Ovary (tissue), 3 donors: ENCODE data around the gene TUNAR.

Experiments used
- EP300 ChIP-seq: sonication (generic); formaldehyde crosslinking; IDR thresholded peaks from one replicate; pipeline ENCODE4 v1.6.1; 2017; ENCODE audit warnings: antibody characterized with exemption
- POLR2A ChIP-seq: fragments of 450-650 bp; IDR thresholded peaks from one replicate; pipeline ENCODE4 v1.6.1; 2017; ENCODE audit warnings: antibody characterized with exemption, mild to moderate bottlenecking, moderate library complexity
- TF ChIP-seq, protein P1 (sequence below), 3 donors: fragments of 450-650 bp in 2 of 3; fragments of 200-600 bp in 1 of 3; IDR thresholded peaks; one replicate each; pipeline versions ENCODE4 v1.5.1 to v1.8.0; 2016 to 2022; ENCODE audit warnings: antibody characterized with exemption in 3 of 3, mild to moderate bottlenecking in 1 of 3
- donor health status: DM: no; HTN: no; CAD: no.

DNA sequence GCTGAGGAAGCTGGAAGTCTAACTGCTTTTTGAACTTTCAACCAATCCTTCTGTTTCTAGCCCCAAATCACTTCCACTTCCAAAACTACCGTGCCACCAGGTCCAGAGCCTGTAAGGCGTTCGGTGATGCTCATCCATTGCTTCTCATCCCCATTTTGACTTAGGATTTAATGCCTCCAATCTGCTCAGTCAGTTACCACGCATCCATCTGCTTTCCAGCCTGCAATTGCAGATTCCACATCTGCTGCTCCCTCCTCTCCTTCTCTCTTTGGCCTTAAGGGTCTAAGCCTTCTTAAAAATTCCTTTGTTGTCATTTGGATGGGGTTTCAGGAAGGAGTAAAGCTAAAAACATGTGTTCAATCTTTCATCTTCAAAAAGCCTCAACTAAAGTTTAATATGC is 74.7 kb downstream of the TUNAR start:
- no peak for TF ChIP-seq POLR2A
- TF ChIP-seq, protein P1, sequence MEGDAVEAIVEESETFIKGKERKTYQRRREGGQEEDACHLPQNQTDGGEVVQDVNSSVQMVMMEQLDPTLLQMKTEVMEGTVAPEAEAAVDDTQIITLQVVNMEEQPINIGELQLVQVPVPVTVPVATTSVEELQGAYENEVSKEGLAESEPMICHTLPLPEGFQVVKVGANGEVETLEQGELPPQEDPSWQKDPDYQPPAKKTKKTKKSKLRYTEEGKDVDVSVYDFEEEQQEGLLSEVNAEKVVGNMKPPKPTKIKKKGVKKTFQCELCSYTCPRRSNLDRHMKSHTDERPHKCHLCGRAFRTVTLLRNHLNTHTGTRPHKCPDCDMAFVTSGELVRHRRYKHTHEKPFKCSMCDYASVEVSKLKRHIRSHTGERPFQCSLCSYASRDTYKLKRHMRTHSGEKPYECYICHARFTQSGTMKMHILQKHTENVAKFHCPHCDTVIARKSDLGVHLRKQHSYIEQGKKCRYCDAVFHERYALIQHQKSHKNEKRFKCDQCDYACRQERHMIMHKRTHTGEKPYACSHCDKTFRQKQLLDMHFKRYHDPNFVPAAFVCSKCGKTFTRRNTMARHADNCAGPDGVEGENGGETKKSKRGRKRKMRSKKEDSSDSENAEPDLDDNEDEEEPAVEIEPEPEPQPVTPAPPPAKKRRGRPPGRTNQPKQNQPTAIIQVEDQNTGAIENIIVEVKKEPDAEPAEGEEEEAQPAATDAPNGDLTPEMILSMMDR (IDR thresholded peaks at IDR 0.05) = no peak
- TF ChIP-seq EP300 = no peak
